Amygdala (tissue), 56 donors: Measurements from ENCODE around the gene APH1B.

Experiments used
- DNase-seq, 56 donors: peaks; one replicate each; lab custom pipeline; 2025; lab: John Stamatoyannopoulos, UW

Gene APH1B

GRCh38 chr15:63348392-63348791, 71.0 kb downstream of the APH1B start:
- peak in 49 of 56 donors; percentile 14 to 81 (median 45) for DNase-seq

- peak in 1 of 56 donors; percentile 8 for DNase-seq
Observed at GRCh38 chr15:63349156-63349555, 71.8 kb downstream of the APH1B start.

DNA sequence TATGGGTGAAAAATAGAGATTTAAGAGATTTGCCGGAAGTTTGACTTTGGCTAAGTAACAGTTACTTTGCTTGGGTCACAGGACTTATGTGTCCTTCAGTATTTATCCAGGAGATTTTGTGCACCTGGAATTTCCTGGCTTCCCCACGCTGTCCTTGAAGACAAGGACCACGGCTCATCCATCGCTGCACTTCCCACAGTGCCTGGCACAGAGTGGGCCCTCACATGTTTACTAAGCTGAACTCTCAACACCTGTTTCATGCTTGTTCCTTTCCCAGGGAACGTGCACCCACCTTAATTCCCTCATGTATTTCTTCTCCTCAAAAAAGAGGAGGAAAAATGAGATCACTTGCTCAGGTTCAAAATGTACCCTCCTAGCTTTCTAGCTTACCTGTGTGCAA, 72.2 kb downstream of the APH1B start:
- no peak for DNase-seq

- peak in 4 of 56 donors; percentile 3 to 29 (median 12) for DNase-seq
Observed at GRCh38 chr15:63350178-63350621, 72.8 kb downstream of the APH1B start.

GRCh38 chr15:63351170-63351569, 73.8 kb downstream of the APH1B start:
- DNase-seq, result no peak

GRCh38 chr15:63352808-63353207, 75.4 kb downstream of the APH1B start:
- DNase-seq, result no peak

DNA sequence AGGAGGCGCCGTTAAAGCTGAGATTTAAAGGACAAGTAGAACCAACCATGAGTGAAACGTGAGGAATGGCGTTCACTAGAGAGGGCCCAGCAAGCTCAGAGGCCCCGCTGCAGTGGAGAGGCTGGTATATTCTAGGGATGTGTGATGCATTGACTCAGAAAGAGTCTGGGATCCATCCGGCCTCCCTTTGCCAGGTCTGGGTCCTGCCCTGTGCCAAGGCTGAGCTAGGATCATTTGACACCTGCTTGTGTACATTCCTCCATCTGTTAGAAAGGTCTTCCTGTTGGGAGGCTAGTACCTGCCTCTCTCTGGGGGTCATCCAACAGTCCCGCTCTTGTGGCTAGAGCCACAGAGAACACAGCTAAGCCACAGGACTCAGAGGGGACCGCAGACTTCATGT, 75.9 kb downstream of the APH1B start:
- DNase-seq, result no peak

DNA sequence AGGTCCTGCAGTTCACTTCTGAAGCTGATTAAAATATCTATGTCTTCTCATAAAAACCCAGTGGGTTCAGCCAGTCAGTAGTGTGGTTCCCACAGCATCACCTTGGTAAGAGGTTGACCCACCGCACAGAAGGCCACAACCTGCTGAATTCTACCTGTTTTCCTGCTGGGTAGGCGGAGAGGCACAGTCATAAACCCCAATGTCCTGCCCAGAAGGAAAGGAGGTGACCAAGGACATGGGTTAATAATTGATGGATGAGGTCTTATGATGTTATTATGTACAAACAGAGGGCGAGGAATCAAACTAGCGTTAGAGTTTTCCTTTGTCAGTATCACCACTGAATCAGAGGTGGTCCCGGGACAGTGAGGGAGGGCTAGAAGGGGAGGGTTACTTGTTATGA, 76.5 kb downstream of the APH1B start:
- DNase-seq, result no peak

DNA sequence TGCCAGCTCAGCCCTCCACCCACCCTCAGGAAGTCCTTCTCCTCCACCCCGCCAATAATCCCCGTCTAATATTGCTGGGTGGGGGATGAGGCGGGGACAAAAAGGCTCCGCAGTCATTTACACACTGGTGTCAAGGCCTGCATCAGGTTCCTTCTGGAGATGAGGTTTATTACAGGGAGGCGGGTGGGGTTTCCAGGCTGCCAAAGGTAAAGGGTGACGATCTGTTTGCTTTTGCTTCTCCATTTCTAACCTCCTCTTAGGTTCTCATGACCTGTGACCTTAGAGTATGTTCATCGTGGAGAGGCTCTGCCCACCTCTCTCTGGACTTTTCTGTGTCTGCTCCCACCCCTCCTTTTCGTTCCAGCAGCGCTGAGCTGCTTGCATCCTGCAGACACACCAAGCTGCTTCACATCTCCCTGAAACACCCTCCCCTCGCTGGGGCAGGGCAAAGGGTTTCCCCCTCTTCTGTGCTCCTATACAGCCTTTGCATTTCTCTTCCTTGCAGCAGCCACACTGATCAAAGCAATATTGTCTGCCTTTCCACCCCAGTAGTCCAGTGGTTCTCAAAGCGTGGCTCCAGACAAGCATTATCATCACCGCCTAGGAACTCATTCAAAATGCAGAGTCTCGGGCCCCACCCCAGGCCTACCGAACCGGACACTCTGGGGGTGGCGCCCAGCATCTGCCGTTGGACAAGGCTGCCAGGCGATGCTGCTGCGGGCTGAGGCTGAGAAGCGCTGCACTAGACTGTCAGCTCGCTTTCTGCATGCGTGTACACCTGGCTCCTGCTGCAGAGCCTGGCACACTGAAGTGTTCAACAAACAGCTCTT, 77.6 kb downstream of the APH1B start:
- DNase-seq, result no peak

DNA sequence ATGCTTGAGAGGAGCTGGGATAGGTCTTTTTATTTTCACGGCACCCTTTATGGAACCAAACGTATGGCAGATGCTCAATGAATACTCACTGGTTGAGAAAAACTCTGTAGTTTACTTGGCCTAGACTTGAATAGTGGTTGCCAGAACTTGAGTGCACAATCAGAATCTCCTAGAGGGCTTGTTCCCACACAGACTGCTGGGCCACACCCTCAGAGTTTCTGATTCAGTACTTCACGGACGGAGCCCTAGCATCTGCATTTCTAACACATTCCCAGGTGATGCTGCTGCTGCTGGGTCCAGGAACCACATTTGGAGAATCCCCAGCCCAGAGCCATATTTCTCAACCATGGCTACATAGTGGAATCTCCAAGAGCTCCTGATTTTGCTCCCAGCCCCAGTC, 79.7 kb downstream of the APH1B start:
- no peak for DNase-seq

- DNase-seq, result no peak
Observed at GRCh38 chr15:63357731-63358130, 80.3 kb downstream of the APH1B start.

DNA sequence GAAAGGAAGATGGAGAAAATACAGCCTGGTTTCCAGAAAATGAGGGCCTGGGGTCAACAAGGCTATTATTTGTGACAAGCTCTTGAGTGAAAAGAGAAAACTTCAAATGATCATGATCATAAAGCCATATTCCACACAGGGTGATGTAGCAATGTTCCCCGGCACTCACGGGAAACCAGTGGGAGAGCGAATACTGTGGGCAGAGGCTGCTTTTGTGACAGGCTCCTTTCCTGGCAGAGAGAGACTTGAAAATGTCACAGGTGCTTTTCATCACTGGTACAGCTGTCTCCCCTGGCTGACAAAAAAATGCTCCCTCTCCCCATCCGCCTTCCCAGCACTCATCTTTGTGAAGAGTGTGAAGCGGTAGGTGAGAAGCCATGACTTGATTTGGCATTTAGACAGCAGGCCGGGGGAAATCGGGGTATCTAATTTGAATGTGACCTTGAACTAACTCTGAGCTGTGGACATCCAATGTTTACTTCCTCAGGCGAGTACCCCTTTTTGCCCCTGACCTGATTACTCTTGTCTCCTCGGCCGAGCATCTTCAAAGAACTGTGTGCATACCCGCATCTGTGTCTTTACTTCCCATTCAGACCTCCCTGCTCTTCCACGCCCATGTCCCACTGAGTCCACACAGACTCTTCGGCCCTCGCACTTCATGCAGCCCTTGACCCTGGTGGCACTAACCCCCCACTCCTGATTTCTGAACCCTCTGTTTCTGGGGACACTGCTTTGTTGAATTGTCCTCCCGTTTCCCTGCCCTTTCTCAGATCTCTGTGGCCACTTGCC, 81.0 kb downstream of the APH1B start:
- no peak for DNase-seq
